ENCODE measurements around the gene DMPK.

The DMPK gene

GRCh38 chr19:45768984-45769782 lies 13.1 kb downstream of the DMPK start, which contains the start of gene SIX5:
SIX5 (minus strand) TSS chr19:45769252; CDS start chr19:45768844, 408 bp downstream.
- TF ChIP-seq CTCF (IDR thresholded peaks at IDR 0.05) = no peak

- no peak for TF ChIP-seq CTCF (IDR thresholded peaks at IDR 0.05)
These were observed 13.7 kb downstream of the DMPK start for GRCh38 chr19:45768655-45768983.

GRCh38 chr19:45767881-45768654 lies 14.2 kb downstream of the DMPK start:
- no peak for TF ChIP-seq CTCF (IDR thresholded peaks at IDR 0.05)

GRCh38 chr19:45767410-45767880 lies 14.8 kb downstream of the DMPK start:
- no peak for TF ChIP-seq CTCF (IDR thresholded peaks at IDR 0.05)

GRCh38 chr19:45766869-45767346 lies 15.4 kb downstream of the DMPK start:
- TF ChIP-seq CTCF (IDR thresholded peaks at IDR 0.05) = no peak

GRCh38 chr19:45766296-45766868 lies 15.9 kb downstream of the DMPK start:
- TF ChIP-seq CTCF (IDR thresholded peaks at IDR 0.05) = no peak

- TF ChIP-seq CTCF (IDR thresholded peaks at IDR 0.05) = no peak
These were observed 16.5 kb downstream of the DMPK start for GRCh38 chr19:45765702-45766295.
